NB4 (cell line): ENCODE measurements around the gene LRMDA.

Source experiments
- CTCF ChIP-seq: IDR thresholded peaks from one replicate; pipeline ENCODE4 v1.5.1; 2012; ENCODE audit warnings: low read depth, low read length
- MAX ChIP-seq: IDR thresholded peaks from 2 replicates; pipeline ENCODE4 v1.6.1; 2011; ENCODE audit warnings: low read depth, low read length
- POLR2A ChIP-seq: IDR thresholded peaks from 2 replicates; pipeline ENCODE4 v1.6.1; 2011; ENCODE audit warnings: mild to moderate bottlenecking; ENCODE audit not compliant: insufficient read length; ENCODE audit errors: extremely low read depth

GRCh38 chr10:75538144-75538543 is 106.7 kb downstream of the LRMDA start:
- no peak for TF ChIP-seq POLR2A
- TF ChIP-seq CTCF = no peak
- no peak for TF ChIP-seq MAX
